ENCODE data around the gene C1orf35. TPM values are rescaled to one million over a fixed set of nuclear protein-coding genes. Genes with fewer than 3 reads are reported as not detected.

Gene C1orf35
- total RNA-seq, 2 experiments from 2014 or later, result 17.8 to 18.9 TPM

- CTCF ChIA-PET, result no interaction called here
- peaks cover 20% of the 10 kb centered on the region for H3K36me3 Mint-ChIP-seq (ENCODE audit: low read depth)
Observed at GRCh38 chr1:228146417-228147150, 43.5 kb upstream of the C1orf35 start.

GRCh38 chr1:228145463-228146416 is 42.6 kb upstream of the C1orf35 start:
- CTCF ChIA-PET, result no interaction called here
- DNase-seq, result no peak
- no peaks in the 10 kb centered on the region for H3K27me3 Mint-ChIP-seq
- H3K27ac Mint-ChIP-seq, result no peak overlapping the region
- H3K4me3 Mint-ChIP-seq, result no peak overlapping the region
- peaks cover 28% of the 10 kb centered on the region for H3K36me3 Mint-ChIP-seq (ENCODE audit: low read depth)
- H3K9me3 Mint-ChIP-seq, result no peaks in the 10 kb centered on the region
- peaks cover 30% of the 10 kb centered on the region for H3K4me1 Mint-ChIP-seq
- POLR2A ChIA-PET, result interaction anchor here (10.2 kb wide), 1 partner anchor 19 kb away, joined by 95 read pairs; the partner anchor contains the start of gene IBA57

More at GRCh38 chr1:228146417-228147150, 43.5 kb upstream of the C1orf35 start:
- Mint-ChIP-seq H3K4me3 (no peak overlapping the region), H3K9me3 (no peaks in the 10 kb centered on the region), H3K27ac (no peak overlapping the region), H3K4me1 (peaks cover 27% of the 10 kb centered on the region), H3K27me3 (no peaks in the 10 kb centered on the region)
- no peak for DNase-seq
- POLR2A ChIA-PET, result interaction anchor here (10.2 kb wide), 1 partner anchor 19 kb away, joined by 95 read pairs; the partner anchor contains the start of gene IBA57

GRCh38 chr1:228144993-228145343 is 41.8 kb upstream of the C1orf35 start:
- DNase-seq, result no peak
- H3K27me3 Mint-ChIP-seq, result no peaks in the 10 kb centered on the region
- no peak overlapping the region for H3K27ac Mint-ChIP-seq
- H3K9me3 Mint-ChIP-seq, result no peaks in the 10 kb centered on the region
- ChIA-PET POLR2A (interaction anchor here (10.2 kb wide), 1 partner anchor 20 kb away, joined by 95 read pairs; the partner anchor contains the start of gene IBA57), CTCF (no interaction called here)
- peaks cover 28% of the 10 kb centered on the region for H3K36me3 Mint-ChIP-seq (ENCODE audit: low read depth)
- H3K4me3 Mint-ChIP-seq, result no peak overlapping the region
- H3K4me1 Mint-ChIP-seq, result peaks cover 30% of the 10 kb centered on the region

GRCh38 chr1:228144193-228144992 is 41.3 kb upstream of the C1orf35 start:
- peaks cover 28% of the 10 kb centered on the region for H3K36me3 Mint-ChIP-seq (ENCODE audit: low read depth)
- ChIA-PET POLR2A (interaction anchor here (10.2 kb wide), 1 partner anchor 21 kb away, joined by 95 read pairs; the partner anchor contains the start of gene IBA57), CTCF (interaction anchor here (1.8 kb wide), 1 partner anchor 13 kb away, joined by 7 read pairs; no protein-coding TSS in a partner anchor)
- no peak overlapping the region for H3K4me3 Mint-ChIP-seq
- H3K27me3 Mint-ChIP-seq, result no peaks in the 10 kb centered on the region
- no peak overlapping the region for H3K27ac Mint-ChIP-seq
- peak; percentile 14 for DNase-seq
- H3K4me1 Mint-ChIP-seq, result peaks cover 33% of the 10 kb centered on the region
- H3K9me3 Mint-ChIP-seq, result no peaks in the 10 kb centered on the region

- Mint-ChIP-seq H3K36me3 (ENCODE audit: low read depth) (peaks cover 28% of the 10 kb centered on the region), H3K4me3 (peak overlapping the region; percentile 99), H3K4me1 (peaks cover 34% of the 10 kb centered on the region), H3K9me3 (no peaks in the 10 kb centered on the region), H3K27ac (peak overlapping the region; percentile 35), H3K27me3 (no peaks in the 10 kb centered on the region)
- ChIA-PET CTCF (interaction anchor here (1.8 to 7.7 kb wide), 2 partner anchors 13 to 22 kb away, joined by 7 to 50 read pairs; partner anchors contain the start of gene IBA57), POLR2A (interaction anchor here (1.4 to 10.2 kb wide), 2 partner anchors 22 to 61 kb away, joined by 4 to 95 read pairs; partner anchors contain the start of genes ARF1 and IBA57)
- DNase-seq, result peak; percentile 14
Observed at GRCh38 chr1:228143480-228144192, 40.5 kb upstream of the C1orf35 start.

- POLR2A ChIA-PET, result interaction anchor here (1.3 to 10.2 kb wide), 3 partner anchors 9 to 60 kb away, joined by 4 to 95 read pairs (median 4); partner anchors contain the start of genes ARF1 and IBA57
- no peak for DNase-seq
Observed at GRCh38 chr1:228142701-228143136, 39.6 kb upstream of the C1orf35 start.

GRCh38 chr1:228142155-228142691 is 39.1 kb upstream of the C1orf35 start:
- Mint-ChIP-seq H3K4me1 (peaks cover 35% of the 10 kb centered on the region), H3K27me3 (peaks cover 1% of the 10 kb centered on the region), H3K9me3 (no peaks in the 10 kb centered on the region), H3K36me3 (ENCODE audit: low read depth) (peaks cover 28% of the 10 kb centered on the region), H3K27ac (peak overlapping the region; percentile 98), H3K4me3 (peak overlapping the region; percentile 99)
- CTCF ChIA-PET, result interaction anchor here (1.8 to 7.7 kb wide), 2 partner anchors 11 to 24 kb away, joined by 7 to 50 read pairs; partner anchors contain the start of gene IBA57
- DNase-seq, result peak; percentile 15
- POLR2A ChIA-PET, result interaction anchor here (1.0 to 10.2 kb wide), 4 partner anchors 10 to 264 kb away, joined by 4 to 95 read pairs (median 4); partner anchors contain the start of genes ARF1, IBA57 and TRIM11

More at GRCh38 chr1:228142701-228143136, 39.6 kb upstream of the C1orf35 start:
- CTCF ChIA-PET, result interaction anchor here (1.8 to 7.7 kb wide), 2 partner anchors 12 to 23 kb away, joined by 7 to 50 read pairs; partner anchors contain the start of gene IBA57
- no peaks in the 10 kb centered on the region for H3K27me3 Mint-ChIP-seq
- peak overlapping the region; percentile 98 for H3K27ac Mint-ChIP-seq
- H3K4me3 Mint-ChIP-seq, result peak overlapping the region; percentile 99
- peaks cover 34% of the 10 kb centered on the region for H3K4me1 Mint-ChIP-seq
- H3K36me3 Mint-ChIP-seq (ENCODE audit: low read depth), result peaks cover 28% of the 10 kb centered on the region
- H3K9me3 Mint-ChIP-seq, result no peaks in the 10 kb centered on the region

- Mint-ChIP-seq H3K4me1 (peaks cover 36% of the 10 kb centered on the region), H3K27ac (peak overlapping the region; percentile 98), H3K27me3 (peaks cover 9% of the 10 kb centered on the region), H3K4me3 (peak overlapping the region; percentile 99), H3K9me3 (no peaks in the 10 kb centered on the region), H3K36me3 (ENCODE audit: low read depth) (peaks cover 28% of the 10 kb centered on the region)
- DNase-seq, result peak; percentile 58
- ChIA-PET POLR2A (interaction anchor here (1.0 to 10.2 kb wide), 8 partner anchors 8 to 345 kb away, joined by 3 to 95 read pairs (median 4); partner anchors contain the start of genes IBA57 and TRIM11), CTCF (interaction anchor here (7.7 kb wide), 1 partner anchor 24 kb away, joined by 50 read pairs; the partner anchor contains the start of gene IBA57)
Observed at GRCh38 chr1:228141226-228142044, 38.3 kb upstream of the C1orf35 start.

- Mint-ChIP-seq H3K36me3 (ENCODE audit: low read depth) (peaks cover 28% of the 10 kb centered on the region), H3K4me1 (peaks cover 36% of the 10 kb centered on the region), H3K27ac (peak overlapping the region; percentile 98), H3K27me3 (peaks cover 16% of the 10 kb centered on the region), H3K4me3 (peak overlapping the region; percentile 99), H3K9me3 (no peaks in the 10 kb centered on the region)
- POLR2A ChIA-PET, result interaction anchor here (0.7 to 10.2 kb wide), 16 partner anchors 8 to 374 kb away, joined by 3 to 95 read pairs (median 4); partner anchors contain the start of genes ARF1, C1orf35 and IBA57
- DNase-seq, result no peak
- CTCF ChIA-PET, result interaction anchor here (0.6 to 7.7 kb wide), 4 partner anchors 10 to 317 kb away, joined by 3 to 50 read pairs (median 6); partner anchors contain the start of gene IBA57
Observed at GRCh38 chr1:228140724-228141225, 37.6 kb upstream of the C1orf35 start.

Data from activated CD4-positive, alpha-beta memory T cell treated with anti-CD3 and anti-CD28 coated beads, Interleukin-2, amount 10 ng/mL, durations not matched to agents 7 days and 5 days (primary cell).